ENCODE results near the gene TMEM191B.
"Not testable (repeated sequence)": the region's sequence is repeated elsewhere in the genome, so short reads cannot be mapped to it uniquely, and the experiment has no call there.

Gene TMEM191B

GRCh38 chr22:18527752-18528596 lies at the start of gene TMEM191B:
Gene TMEM191B, plus strand, starts transcription at chr22:18527802. Its CDS starts 179 bp downstream, at chr22:18527981.
- not testable (repeated sequence) for DNase-seq (ENCODE audit: low read depth); H3K4me3 ChIP-seq (ENCODE audit: low read depth, low read length)

- DNase-seq (ENCODE audit: low read depth); H3K4me3 ChIP-seq (ENCODE audit: low read depth, low read length): not testable (repeated sequence)
Observed at GRCh38 chr22:18496227-18496626, 31.4 kb upstream of the TMEM191B start.

DNA sequence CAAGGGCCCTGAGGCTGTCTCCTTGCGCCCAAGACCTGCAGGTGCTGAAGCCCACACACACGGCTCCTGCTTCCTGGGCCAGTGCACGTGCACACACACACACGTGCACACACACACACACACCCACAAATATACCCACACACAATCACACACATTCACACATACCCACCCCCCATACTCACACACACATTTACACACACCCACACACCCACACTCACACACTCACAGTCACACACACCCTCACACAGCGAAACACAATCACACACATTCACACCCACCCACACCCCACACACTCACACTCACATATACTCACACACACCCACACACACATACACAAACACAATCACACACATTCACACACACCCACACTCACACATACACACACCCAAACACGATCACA lies 16.3 kb upstream of the TMEM191B start:
- DNase-seq (ENCODE audit: low read depth); H3K4me3 ChIP-seq (ENCODE audit: low read depth, low read length): not testable (repeated sequence)

DNA sequence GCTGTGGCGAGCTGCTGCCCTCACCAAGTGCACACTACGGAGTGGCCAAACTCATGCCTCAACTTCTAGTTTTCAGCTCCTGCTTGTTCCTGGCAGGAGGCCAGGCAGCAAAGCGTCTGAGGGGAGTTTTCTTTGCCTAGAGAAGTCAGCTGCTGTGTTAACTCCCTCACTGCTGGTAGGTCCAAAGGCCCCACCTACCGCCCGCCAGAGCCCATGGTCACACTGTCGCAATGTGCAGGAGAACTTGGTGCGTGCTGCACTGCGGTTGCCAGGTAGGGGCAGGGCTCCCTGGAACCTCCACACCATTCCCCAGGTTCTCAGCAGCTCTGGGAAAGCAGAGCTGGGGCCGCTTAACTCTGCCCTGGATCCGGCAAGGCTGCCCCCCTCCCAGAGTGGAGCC lies 15.2 kb upstream of the TMEM191B start:
- not testable (repeated sequence) for H3K4me3 ChIP-seq (ENCODE audit: low read depth, low read length)

GRCh38 chr22:18513454-18513853 lies 14.1 kb upstream of the TMEM191B start:
- peak; percentile 1 for DNase-seq (ENCODE audit: low read depth)

More for the DNA sequence above, 15.2 kb upstream of the TMEM191B start:
- DNase-seq (ENCODE audit: low read depth): not testable (repeated sequence)

DNA sequence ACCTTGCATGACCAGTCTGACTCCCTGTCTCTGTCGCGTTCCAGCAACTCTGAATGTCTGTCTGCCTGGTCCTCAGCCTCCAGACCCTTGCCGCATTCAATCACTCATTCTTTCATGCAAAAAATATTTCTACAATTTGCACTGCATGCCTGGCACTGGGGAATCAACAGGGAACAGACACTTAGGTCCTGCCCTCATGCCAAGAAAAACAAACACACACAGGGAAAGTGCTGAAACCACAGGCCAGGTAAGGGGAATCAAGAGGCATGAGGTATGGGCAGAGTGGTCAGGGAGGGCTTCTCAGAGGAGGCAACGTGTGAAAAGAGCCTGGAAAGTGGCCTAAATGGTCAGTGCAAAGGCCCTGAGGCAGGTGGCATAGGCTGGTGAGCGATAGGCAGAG lies 9.5 kb upstream of the TMEM191B start, which contains the start of gene GGTLC3:
GGTLC3 (minus strand) TSS at position 101 of the 400 bp plus-strand sequence. CDS start 264 bp downstream, outside the sequence.
- not testable (repeated sequence) for DNase-seq (ENCODE audit: low read depth); H3K4me3 ChIP-seq (ENCODE audit: low read depth, low read length)

More at GRCh38 chr22:18513454-18513853, 14.1 kb upstream of the TMEM191B start:
- H3K4me3 ChIP-seq (ENCODE audit: low read depth, low read length): not testable (repeated sequence)

DNA sequence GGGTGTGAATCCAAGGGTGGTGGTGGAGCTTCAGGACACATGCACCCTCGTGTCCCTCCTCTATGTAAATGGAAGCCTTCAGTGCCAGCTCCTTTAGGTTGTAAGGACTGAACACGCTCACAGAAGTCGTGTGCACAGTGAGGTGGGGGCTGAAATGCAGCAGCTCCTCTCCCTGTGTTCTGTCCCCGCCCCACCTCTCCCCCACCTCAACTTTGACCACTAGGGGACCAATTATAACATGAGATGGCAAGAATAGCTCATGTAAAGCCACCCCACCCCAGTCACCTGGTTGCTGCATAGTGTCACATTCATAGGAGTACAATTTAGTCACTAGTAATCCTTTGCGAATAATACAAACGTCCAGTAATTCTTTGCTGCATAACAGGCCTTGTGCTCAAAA lies 4.8 kb upstream of the TMEM191B start:
- DNase-seq (ENCODE audit: low read depth); H3K4me3 ChIP-seq (ENCODE audit: low read depth, low read length): not testable (repeated sequence)

DNA sequence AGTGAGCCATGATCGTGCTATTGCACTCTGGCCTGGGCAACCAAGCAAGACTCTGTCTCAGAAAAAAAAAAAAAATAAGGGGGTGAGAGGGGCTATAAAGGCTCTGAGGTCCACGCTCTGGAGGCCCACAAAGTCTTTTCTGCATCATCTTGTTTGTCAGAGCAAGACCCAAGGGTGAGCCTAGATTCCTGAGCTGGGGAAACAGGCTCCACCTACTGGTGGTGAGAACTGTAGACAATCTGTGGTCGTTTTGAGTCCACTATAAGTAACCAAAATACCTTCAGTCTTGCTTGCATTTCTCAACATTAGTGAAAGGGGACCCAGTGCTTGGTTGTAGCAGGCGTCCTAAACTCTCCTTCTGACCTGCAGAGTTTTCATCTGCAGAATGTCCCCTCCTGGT lies 4.3 kb upstream of the TMEM191B start:
- not testable (repeated sequence) for DNase-seq (ENCODE audit: low read depth); H3K4me3 ChIP-seq (ENCODE audit: low read depth, low read length)

GRCh38 chr22:18528597-18529415 lies 1.2 kb downstream of the TMEM191B start:
- H3K4me3 ChIP-seq (ENCODE audit: low read depth, low read length): not testable (repeated sequence)

GRCh38 chr22:18529416-18530145 lies 2.0 kb downstream of the TMEM191B start:
- DNase-seq (ENCODE audit: low read depth); H3K4me3 ChIP-seq (ENCODE audit: low read depth, low read length): not testable (repeated sequence)

More at GRCh38 chr22:18528597-18529415, 1.2 kb downstream of the TMEM191B start:
- peak; percentile 0 for DNase-seq (ENCODE audit: low read depth)

DNA sequence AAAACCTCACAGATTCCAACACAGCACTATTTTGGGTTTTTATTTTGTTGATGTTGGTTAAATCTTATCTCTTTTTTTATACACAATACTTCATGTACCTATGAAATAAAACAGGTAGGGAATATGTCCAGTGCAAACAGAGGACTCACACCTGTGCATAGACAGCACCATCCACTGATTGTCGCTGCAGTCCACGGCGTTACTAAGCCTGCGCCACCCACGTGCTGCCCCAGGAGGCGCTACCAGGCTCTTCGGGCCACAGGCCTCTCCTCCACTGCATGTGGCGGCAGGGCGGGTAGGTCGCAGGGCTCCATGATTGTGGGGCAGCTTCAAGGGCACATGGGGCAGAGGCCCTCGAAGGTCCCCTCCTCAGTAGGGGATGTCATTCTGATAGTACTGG lies 6.0 kb downstream of the TMEM191B start:
- not testable (repeated sequence) for H3K4me3 ChIP-seq (ENCODE audit: low read depth, low read length); DNase-seq (ENCODE audit: low read depth)

DNA sequence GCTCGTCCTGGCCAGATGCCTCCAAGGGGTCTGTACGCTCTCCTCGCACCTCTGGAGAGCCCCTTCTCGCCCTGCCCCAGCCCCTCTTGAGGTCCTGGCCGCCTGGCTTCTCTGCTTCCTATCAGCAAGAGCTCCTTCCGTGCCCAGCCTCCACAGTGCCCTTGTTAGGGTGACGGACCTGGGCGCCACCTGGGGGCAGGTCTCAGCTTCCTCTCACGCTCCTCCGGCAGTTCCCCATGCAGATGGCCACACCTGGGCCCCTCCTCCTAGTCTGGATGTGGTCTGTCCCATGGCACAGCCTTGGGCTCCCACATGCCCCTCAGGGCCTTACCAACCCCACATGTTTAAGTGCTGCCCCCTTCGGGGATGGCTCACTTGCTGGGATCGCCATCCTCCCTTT lies 6.7 kb downstream of the TMEM191B start:
- DNase-seq (ENCODE audit: low read depth): not testable (repeated sequence)

DNA sequence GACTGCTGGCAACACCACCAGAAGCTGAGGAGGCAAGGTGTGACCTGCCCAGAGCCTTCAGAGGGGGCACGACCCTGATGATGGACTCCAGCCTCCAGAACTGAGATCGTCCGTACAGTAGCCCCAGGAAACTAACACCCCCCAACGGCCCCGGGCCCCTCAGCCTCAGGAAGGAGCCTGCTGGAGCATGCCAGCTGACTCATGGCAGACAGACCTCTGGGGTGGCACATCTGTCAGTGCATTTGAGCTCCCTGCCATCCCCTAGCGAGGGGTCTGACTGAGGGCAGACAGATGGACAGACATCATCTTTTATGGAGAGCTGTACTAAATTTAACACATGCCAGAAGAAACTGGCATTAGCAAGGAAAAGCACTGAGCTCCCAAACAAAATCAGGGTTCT lies 12.4 kb downstream of the TMEM191B start:
- not testable (repeated sequence) for DNase-seq (ENCODE audit: low read depth); H3K4me3 ChIP-seq (ENCODE audit: low read depth, low read length)

More for the DNA sequence above, 6.7 kb downstream of the TMEM191B start:
- not testable (repeated sequence) for H3K4me3 ChIP-seq (ENCODE audit: low read depth, low read length)

GRCh38 chr22:18543400-18543799 lies 15.8 kb downstream of the TMEM191B start:
- H3K4me3 ChIP-seq (ENCODE audit: low read depth, low read length); DNase-seq (ENCODE audit: low read depth): not testable (repeated sequence)

GRCh38 chr22:18544615-18545014 lies 17.0 kb downstream of the TMEM191B start:
- H3K4me3 ChIP-seq (ENCODE audit: low read depth, low read length): not testable (repeated sequence)

GRCh38 chr22:18549458-18550179 lies 22.0 kb downstream of the TMEM191B start:
- not testable (repeated sequence) for H3K4me3 ChIP-seq (ENCODE audit: low read depth, low read length); DNase-seq (ENCODE audit: low read depth)

More at GRCh38 chr22:18544615-18545014, 17.0 kb downstream of the TMEM191B start:
- not testable (repeated sequence) for DNase-seq (ENCODE audit: low read depth)

DNA sequence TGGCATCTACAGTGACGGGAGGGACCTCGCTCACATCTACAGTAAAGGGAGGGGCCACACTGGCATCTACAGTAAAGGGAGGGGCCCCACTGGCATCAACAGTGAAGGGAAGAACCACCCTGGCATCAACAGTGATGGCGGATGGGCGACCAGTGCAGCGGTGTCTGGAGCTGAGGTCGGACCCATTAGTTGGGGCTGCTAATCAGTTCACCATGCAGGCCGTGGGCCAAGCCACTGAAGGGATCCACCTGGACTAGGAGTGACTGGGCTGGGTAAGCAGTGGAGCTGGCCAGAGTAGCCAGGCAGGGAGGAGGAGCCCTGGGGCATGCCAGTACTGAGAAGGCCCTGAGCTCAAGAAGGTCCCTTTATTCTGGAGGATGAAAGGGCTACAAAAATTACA lies 23.4 kb downstream of the TMEM191B start:
- not testable (repeated sequence) for H3K4me3 ChIP-seq (ENCODE audit: low read depth, low read length); DNase-seq (ENCODE audit: low read depth)

GRCh38 chr22:18552839-18553597 lies 25.4 kb downstream of the TMEM191B start:
- not testable (repeated sequence) for DNase-seq (ENCODE audit: low read depth)

More at GRCh38 chr22:18552839-18553597, 25.4 kb downstream of the TMEM191B start:
- not testable (repeated sequence) for H3K4me3 ChIP-seq (ENCODE audit: low read depth, low read length)

Measured in skeletal muscle cell (primary cell).